Activated CD4-positive, CD25-positive, alpha-beta regulatory T cell treated with anti-CD3 and anti-CD28 coated beads, Interleukin-2, amount 50 U/mL, for 24 hours (primary cell): ENCODE results near the gene PRRX2.
A peak's percentile ranks its signal among the peaks of the same experiment; 100 is the strongest.

Source experiments
- ATAC-seq, 2 donors: fragments of 150-1000 bp; cut with Tn5 transposase; one replicate each; pipeline ENCODE4 v1.10.0; 2021; ENCODE audit warnings: mild to moderate bottlenecking in 1 of 2, moderate library complexity in 1 of 2

Gene PRRX2

DNA sequence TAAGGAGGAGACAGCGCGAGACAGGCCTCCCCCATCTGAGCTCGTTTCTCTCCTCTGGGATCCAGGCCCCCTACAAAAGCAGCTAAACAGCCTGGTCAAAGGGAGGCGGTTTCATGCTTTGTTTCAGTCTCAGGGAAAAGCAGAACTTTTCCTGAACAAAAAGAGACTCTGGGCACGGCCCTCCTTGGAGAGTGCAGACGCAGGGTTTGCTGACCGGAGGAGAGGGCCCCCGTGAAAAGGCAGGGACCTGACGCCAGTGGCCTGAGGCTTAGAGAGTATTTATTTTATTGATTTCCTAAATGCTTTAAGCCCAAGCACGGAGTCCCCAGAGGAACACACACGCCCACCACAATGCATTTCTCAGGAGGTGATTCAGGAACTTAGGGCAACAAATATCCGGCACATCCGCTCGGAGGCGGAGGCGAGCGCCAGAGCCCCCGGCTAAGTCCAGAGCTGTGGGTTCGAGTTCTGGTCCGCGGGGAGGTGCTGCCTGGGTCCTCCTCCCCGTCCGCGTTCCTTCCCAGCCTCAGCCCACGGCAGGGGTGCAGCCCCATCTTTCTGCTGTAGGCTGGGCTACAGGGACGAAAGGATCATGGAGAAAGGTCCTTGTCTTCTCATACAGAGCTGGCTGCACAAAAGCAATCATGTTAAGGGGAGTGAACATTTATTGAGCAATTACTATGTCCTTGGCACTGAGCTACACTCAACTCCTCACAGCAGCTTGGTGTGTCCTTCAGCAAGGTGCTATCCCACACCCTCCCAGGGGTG lies 47.4 kb downstream of the PRRX2 start:
- no peak for ATAC-seq

DNA sequence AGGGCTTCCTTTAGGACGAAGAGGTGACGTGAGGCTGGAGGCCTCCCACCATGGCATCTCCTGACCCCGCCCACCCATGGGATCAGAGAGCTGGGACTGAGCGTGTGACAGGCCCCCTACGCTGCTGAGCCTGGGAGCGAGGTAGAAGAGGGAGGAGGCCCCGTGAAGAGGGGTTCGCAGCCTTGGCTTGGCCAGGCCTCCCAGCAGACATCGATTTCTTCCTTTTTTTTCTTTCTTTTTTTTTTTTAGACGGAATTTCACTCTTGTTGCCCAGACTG lies 47.9 kb downstream of the PRRX2 start:
- ATAC-seq: no peak

DNA sequence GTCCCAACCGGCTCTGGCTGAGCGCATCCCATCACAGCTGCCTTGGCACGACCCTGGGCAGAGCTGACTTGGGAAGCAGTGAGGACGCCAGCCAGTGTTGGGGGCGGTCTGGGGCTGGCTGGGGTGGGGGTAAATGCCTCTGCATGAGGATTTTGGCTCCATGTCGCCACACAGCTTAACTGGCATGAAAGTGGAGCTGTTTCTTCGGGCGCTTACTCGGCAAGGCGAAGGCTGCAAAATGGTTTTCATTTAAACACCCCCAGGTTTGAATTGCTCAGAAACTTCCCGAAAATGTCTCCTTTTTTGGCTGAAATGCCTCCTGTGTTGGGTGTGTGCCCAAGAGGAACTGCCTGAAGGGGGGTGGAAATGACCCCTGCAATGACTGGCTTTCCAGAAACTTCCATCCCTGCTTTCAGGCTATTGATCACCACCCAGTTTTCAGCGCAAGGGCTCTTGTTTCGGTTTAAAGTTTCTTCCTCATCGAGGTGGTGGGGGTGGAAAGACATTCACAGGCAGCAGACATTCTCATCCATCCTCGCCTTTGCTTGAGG lies 49.1 kb downstream of the PRRX2 start:
- ATAC-seq: no peak

DNA sequence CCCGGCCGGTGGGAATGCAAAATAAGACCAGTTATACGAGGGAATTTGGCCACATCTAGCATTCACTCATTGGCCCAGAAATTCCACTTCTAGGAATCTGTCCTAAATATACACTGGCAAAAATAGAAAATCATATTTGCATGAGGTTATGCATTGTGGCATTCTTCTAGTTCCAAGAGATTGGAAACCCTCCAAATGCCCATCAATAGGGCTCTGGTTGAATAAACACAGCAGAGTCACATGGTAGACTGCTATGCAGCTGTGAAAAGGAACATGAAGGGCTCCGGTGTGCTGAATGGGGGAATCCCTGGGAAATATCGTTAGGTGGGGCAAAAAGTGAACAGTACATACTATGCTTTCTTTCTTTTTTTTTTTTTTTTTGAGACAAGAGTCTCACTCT lies 50.6 kb downstream of the PRRX2 start:
- no peak for ATAC-seq

DNA sequence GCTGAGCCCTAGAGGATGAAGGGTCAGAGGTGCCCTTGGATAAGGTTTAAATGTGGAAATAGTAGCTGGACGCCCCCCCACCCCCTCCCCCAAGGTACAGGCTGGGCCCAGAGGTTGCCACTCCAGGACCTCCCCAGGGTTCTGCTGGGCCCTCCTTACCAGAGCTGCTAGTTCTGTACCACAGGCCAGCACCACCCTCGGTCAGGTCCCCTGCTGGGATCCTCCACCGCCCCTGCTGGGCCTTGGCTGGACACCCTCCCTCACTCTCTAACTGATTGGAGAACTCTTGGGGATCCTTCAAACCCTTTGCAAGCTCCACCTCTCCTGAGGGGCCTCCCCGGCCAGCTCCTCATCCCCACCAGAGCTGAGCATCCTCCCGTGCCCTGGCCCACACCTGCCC lies 52.5 kb downstream of the PRRX2 start:
- ATAC-seq: no peak

DNA sequence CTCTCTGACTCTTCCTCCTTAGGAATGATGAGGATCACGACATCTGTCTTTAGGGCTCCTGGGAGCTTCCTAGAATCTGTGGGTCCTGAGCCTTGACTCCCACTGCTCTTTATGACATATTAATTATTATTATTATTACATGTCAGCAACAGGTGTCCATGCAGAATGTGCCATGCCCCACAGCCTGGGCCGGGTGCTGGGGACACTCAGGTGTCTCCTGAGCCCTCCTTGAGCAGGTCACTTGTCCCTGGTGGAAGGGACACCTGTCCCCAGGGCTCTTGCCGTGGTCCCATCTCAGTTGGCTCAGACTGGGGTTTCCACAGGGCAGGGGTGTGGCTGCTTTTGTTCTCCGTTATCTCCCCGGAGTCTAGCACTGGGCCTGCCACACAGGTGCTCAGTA lies 53.2 kb downstream of the PRRX2 start:
- ATAC-seq: no peak

DNA sequence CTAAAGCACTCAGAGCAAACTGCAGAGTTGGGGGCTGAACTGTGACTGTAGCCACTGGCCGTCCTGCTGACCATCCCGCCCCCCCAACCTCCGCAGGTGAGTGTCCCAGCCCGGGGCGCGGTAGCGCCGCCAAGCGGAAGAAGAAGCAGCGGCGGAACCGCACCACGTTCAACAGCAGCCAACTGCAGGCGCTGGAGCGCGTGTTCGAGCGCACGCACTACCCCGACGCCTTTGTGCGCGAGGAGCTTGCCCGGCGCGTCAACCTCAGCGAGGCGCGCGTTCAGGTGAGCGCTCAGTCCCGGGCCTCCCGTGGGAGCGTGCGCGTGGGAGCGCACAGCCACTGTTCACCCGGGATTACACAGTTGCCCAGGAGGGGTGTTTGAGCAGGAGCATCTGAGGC lies 53.7 kb downstream of the PRRX2 start:
- no peak for ATAC-seq

DNA sequence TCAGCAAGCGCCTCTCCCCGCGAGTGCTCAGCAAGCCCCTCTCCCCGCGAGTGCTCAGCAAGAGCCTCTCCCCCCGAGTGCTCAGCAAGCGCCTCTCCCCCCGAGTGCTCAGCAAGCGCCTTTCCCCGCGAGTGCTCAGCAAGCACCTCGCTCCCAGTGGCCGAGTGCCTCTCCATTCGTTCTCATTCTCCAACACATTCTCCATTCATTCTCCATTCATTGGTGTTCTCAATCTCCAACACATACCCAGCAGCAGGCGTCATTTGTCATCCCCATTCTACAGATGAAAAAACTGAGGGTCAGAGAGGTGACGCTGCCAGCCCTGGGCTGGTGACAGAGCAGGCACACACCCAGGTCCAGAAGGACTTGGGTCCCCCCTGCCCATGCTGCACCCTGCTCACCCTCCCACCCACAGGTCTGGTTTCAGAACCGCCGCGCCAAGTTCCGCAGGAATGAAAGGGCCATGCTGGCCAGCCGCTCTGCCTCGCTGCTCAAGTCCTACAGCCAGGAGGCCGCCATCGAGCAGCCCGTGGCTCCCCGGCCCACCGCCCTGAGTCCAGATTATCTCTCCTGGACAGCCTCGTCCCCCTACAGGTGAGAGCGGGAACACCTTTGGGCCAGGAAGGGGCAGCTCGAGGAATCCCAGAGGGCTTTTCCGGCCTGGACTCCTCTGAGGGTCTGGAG lies 54.9 kb downstream of the PRRX2 start:
- no peak for ATAC-seq

DNA sequence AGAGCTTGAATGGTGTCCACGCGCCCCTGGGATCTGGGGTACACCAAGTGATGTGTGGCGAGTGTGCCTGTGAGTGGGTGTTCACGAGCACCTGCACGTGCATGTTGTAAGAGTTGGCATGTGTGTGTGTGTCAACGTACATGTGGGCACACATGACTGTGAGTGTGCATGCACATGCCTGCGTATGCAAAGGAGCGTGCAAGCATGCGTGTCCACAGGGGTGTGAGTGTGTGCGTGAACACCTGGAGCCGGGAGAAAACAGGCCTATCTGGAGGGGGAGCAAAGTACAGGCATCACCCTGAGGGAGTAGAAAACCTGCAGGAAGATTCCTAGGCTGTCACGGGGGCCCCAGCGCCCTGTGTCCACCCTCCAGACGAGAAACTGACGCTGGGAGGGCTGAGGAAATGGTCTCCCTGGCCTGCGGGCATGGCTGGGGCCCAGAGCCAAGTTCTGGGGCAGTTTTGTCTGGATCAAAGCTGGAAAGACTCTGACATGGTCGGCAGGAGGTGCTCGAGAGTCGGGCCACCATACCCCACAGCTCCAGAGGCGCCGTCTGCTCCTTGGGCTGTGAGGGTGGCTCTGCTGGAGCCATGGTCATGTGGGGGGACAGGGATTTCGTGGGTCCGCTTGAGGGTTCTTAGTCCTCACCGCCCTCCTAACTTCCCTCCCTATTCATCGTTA lies 55.6 kb downstream of the PRRX2 start:
- ATAC-seq: no peak

DNA sequence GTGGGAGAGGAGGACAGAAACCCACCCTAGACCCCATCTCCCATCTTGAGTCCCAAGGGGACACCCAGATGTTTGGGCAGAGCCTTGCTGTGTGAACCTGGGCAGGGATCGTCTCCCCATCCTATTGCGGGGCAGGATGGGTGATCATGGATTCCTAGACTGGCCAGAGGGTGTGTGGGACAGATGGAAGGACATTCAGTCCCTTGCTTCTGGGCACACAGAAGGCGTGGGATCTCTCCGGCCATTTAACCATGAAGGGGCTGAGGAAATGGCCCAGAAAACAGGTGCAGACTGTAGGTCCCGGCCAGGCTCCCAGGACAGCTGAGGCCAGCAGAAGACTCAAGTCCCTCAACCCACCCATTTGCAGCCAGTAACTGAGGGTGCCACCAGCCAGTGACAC lies 57.5 kb downstream of the PRRX2 start:
- ATAC-seq: no peak

DNA sequence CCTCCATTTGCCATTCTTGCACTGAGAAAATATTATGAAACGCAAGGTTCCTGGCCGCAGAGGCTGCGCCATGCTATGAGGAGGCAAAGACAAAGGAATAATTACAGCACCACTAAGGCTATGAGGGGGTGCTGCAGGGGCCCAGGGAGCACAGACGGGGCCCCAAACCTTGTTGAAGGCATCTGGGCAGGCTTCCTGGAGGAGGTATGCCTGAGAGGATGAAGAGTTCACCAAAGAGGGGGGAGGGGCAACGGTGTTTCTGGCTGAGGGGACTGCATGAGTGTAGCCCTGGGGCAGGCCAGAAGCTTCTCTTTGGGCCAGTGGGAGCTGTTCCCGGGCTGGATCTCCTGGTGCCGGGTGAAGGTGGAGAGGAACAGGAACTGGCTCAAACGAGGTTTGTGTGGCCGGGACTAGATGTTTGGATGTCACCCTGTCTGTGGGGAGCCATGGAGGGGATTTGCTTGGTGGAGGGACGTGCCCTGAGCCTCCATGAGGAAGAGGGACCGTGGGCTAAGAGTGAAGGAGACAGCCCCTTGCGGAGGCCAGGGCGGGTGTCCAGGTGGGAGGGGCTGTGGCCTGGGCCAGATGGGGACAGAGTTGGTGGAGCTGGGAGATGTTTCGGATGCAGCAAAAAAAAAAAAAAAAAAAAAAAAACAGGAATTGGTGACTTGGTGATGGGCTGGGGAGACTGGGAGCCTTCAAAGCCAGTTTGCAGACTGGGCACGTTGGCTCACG lies 59.2 kb downstream of the PRRX2 start:
- ATAC-seq: no peak

DNA sequence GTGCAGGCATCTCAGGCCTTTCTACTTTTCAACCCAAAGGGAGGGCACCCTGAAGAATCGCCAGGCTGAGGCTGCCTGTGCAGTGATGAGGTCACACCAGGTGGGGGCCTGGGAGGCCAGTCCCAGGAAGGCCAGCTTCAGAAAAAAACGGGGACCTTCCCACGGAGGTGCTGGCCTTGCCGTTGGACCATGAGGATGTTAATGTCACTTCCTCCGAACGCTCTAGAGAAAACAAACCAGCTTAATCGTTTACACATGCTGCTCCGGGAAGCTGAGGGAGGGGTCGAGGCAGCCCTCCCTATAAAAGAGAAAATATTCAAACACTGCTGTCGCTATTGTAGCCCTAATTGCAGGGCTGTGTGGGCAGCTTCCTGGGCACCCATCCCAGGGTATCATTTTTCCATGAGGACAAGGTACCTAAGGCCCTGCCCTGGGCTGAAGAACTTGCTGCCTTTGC lies 60.4 kb downstream of the PRRX2 start:
- ATAC-seq: no peak

DNA sequence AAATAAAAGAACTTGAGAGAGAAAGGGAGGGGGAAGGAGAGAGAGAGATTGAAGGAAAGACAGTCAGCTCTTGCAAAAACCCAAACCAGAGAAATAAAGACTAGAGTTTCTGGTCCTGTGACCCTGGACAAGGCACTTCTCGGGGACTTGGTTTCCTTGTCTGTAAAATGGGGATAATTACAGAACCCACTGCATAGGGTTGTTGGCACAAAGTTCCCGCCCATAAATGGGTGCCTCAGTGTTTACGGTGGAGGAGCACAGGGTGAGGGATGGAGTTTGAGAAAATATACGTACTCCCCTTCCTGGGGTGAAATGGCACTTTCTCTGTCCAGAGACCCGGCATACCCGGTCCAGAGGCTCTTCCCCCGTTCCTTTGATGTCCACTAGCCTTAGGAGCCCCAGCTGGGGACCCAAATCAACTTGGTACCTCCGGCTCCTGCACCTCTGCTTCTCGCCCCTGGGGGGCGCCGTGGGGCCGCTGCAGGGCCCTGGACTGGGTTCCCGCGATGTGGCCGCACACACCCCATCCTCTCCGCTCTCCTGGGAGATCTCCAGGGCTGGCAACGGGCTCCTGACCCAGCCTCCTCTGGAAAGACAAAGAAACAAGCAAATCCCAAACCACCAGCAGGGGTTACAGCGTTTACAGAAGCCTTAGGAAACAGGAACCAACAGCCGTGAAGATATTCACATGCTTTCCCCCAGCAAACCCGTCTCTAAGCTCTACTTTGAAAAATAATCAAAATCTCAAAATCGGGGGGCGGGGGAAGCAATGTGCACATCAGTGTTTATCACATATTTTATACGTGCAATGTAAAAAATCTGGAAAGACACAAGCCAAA lies 61.1 kb downstream of the PRRX2 start:
- peak; percentile 71 to 78 for ATAC-seq

DNA sequence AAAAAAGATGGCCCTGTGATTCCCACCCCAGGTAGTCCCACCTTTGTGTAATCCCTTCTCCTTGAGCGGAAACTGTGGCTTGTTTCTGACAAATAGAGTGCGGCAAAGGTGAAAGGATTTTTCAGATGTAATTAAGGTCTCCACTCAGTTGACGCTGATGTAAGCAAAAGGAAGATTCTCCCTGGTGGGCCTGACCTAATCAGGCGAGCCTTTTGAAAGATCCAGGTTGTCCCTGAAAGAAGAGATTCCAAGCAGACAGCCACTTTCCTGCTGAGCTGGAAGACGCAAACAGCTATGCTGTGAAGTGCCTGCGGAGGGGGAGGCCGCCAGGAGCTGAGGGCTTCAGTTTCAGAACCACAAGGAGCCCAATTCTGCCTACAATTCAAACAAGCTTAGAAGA lies 63.3 kb downstream of the PRRX2 start:
- ATAC-seq: no peak

DNA sequence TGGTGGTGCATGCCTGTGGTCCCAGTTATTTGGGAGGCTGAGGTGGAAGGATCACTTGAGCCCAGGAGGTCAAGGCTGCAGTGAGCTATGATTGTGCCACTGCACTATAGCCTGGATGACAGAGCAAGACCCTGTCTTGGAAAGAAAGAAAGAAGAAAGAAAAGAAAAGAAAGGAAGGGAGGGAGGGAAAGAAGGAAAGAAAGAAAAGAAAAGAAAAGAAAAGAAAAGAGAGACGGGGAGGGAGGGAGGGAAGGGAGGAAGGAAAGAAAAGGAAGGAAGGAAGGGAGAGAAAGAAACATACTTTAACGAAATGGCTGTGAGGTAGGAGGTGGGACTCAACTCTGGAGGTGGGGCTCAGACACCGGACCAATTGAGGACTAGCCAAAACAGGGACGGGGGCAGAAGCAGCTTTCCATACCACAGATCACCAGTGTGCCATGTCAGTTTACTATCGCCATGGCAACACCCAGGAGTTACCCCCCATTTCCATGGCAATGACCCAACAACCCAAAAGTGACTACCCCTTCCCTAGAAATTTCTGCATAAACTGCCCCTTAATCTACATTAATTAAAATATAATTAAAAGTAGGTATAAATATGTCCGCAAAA lies 66.1 kb downstream of the PRRX2 start:
- no peak for ATAC-seq

DNA sequence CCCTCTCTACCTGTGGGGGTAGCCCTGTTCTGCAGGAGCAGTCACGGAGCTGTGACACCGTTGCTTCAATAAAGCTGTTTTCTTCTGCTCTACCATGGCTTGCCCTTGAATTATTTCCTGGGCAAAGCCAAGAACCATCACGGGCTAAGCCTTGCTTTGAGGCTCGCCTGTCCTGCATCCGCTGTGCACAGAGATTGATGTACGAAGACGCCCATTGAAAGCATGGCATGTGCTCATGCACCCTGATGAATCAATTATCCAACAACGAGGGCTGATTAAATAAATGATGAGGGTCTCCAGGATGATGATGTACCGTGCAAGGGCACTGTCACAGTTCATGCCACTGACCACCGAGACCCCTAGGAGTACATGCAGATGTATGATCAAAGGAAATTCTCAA lies 66.7 kb downstream of the PRRX2 start:
- ATAC-seq: no peak

DNA sequence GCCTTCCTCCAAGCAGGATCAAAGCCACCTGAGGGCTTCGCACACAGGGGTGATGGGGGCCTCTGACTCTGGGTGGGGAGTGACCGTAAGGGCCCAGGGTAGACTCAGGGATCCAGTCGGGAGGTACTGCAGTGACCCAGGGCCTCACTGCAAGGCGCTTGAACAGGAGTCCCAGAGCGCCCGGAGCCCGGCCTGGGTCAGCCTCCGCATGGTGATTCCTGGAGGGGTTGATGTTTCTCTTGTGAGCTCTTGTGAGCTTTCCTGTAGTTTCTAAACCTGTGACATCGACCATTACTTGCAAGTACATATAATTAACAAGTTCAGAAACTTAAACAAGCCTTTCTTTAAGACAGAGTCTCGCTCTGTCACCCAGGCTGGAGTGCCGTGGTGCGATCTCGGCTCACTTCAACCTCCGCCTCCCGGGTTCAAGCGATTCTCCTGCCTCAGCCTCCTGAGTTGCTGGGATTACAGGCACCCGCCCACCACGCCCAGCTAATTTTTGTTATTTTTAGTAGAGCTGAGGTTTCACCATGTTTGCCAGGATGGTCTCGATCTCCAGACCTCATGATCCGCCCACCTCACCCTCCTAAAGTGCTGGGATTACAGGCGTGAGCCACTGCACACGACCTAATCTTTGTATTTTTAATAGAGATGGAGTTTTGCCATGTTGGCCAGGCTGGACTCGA lies 67.6 kb downstream of the PRRX2 start:
- ATAC-seq: no peak

DNA sequence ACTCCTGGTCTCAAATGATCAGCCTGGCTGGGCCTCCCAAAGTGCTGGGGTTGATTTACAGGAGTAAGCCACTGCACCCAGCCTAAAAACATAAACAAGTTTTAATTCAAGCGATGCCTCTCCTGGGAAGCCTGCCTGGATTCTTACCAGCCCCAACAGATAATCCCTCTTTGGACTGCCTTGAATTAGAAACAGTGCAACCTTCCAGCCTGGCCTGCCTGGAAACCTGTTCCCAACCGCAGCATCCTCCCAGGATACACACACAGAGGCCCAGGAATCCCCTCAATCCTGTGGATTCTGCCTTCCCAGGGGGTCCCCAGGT lies 68.1 kb downstream of the PRRX2 start:
- no peak for ATAC-seq

DNA sequence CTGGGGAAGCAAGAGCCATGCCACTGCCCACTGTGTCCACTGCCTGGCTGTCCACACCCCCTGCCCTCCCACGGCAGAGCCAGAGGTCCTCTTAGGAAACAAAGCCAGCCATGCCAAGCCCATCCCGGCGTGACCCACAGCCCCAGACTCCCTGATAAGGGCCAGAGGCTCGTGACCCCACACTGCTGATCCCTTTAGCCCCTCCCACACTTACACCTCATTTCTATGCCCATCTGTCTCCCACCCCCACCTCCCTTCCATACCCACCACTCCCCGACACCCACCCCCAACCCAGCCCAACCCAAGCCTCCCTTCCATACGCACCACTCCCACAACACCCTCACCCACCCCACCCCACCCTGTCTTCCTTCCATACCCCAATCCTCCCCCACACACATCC lies 70.1 kb downstream of the PRRX2 start:
- ATAC-seq: no peak

DNA sequence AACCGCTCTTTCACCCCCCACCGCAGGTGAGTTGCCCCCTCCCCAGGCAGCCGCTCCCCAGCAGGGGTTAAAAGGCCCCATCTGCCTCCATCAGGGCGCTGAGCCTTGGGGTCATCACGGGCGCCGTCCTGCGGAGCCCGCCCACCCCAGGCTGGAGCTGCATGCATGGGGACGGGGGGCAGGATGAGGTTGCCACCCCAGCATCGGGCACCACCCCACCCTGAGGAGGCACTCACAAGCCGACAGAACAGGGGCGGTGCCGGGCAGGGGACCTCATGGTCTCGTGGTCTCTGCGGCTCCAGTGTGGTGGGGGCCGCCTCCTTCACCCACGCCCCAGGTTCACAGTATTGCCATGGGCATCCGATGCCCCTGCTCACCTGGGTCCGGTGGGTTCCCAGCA lies 70.9 kb downstream of the PRRX2 start:
- ATAC-seq: no peak
